Breast epithelium (tissue), 3 donors: ENCODE results near the gene SLC30A7.

Experiments used
- POLR2A ChIP-seq: fragments of 450-650 bp; IDR thresholded peaks from one replicate; pipeline ENCODE4 v1.6.1; 2016; ENCODE audit warnings: antibody characterized with exemption, mild to moderate bottlenecking, moderate library complexity
- POLR2AphosphoS5 ChIP-seq, 3 donors: sonication (generic); formaldehyde crosslinking; IDR thresholded peaks; one replicate each; pipeline ENCODE4 v1.6.1; 2017; ENCODE audit warnings: antibody characterized with exemption in 3 of 3

DNA sequence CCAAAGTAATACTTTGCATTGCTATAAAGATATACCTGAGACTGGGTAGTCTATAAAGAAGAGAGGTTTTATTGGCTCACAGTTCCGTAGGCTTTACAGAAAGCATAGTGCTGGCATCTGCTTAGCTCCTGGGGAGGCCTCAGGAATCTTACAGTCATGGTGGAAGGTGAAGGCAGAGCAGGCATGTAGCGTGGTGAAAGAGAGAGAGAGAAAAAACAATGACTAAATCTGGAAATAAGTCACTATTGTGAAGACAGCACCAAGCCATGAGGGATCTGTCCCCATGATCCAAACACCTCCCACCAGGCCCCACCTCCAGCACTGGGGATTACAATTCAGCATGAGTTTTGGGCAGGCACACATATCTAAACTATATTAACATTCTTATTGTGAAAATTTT, 30.4 kb downstream of the SLC30A7 start:
- TF ChIP-seq POLR2AphosphoS5 (IDR thresholded peaks at IDR 0.05) (no peak), POLR2A (no peak)
